Measurements from ENCODE around the gene WNT1. TPM values are rescaled to one million over a fixed set of nuclear protein-coding genes. Genes with fewer than 3 reads are reported as not detected.

Gene WNT1
- total RNA-seq, 1 donor from 2014 or later = 28.9 TPM

GRCh38 chr12:49030119-49030518 lies 52.0 kb downstream of the WNT1 start:
- Mint-ChIP-seq H3K27ac (peak overlapping the region; percentile 31), H3K9me3 (no peaks in the 10 kb centered on the region), H3K4me1 (ENCODE audit: unreplicated experiment) (no peaks in the 10 kb centered on the region), H3K27me3 (no peaks in the 10 kb centered on the region), H3K36me3 (peaks cover 10% of the 10 kb centered on the region), H3K4me3 (no peak overlapping the region)
- TF ChIP-seq, protein P1, sequence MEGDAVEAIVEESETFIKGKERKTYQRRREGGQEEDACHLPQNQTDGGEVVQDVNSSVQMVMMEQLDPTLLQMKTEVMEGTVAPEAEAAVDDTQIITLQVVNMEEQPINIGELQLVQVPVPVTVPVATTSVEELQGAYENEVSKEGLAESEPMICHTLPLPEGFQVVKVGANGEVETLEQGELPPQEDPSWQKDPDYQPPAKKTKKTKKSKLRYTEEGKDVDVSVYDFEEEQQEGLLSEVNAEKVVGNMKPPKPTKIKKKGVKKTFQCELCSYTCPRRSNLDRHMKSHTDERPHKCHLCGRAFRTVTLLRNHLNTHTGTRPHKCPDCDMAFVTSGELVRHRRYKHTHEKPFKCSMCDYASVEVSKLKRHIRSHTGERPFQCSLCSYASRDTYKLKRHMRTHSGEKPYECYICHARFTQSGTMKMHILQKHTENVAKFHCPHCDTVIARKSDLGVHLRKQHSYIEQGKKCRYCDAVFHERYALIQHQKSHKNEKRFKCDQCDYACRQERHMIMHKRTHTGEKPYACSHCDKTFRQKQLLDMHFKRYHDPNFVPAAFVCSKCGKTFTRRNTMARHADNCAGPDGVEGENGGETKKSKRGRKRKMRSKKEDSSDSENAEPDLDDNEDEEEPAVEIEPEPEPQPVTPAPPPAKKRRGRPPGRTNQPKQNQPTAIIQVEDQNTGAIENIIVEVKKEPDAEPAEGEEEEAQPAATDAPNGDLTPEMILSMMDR (conservative IDR thresholded peaks at IDR 0.05) = no peak
- no peak for DNase-seq (ENCODE audit: extremely low spot score, unreplicated experiment)

DNA sequence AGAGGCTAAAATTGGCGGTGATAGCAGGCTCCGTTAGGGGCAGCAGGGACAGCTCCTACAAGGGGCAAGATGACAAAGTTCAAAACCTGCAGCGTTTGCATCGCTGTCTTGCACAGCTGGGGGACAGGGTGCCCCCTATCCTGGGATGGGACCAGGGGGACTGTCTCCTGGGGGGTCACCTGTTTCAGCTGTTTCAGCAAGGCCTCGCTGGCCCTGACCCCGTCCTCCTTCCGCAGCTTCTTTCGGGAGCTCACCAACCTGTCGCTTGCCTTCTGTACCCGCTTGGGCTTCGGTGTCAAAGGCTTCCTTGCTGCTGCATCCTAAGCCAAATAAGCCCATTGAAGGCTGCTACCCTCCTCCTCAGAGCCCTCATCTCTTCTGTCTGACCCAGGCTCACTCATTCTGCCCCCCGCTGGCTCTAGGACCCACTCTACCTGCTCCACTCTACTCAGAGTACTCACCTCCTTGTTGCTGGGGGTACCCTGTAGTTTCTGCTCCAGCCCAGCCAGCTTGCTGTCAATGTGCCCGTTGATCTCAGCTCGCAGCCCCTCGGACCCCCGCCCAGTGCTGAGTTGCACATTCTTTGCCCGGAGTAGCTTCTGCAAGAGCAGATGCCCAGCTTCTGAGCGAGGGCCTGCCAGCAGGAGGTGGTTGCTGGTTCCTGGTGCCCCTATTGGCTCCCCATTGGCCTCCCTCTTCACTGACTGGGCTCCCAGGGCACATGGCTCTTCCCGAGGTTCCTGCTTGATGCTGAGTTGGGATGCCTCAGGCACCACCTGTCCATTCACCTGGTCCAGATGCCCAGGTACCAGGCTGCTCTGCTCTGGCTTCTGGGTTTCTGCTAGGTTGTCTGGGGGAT lies 52.8 kb downstream of the WNT1 start:
- Mint-ChIP-seq H3K36me3 (peaks cover 6% of the 10 kb centered on the region), H3K4me3 (no peak overlapping the region), H3K4me1 (ENCODE audit: unreplicated experiment) (no peaks in the 10 kb centered on the region), H3K9me3 (no peaks in the 10 kb centered on the region), H3K27me3 (no peaks in the 10 kb centered on the region), H3K27ac (no peak overlapping the region)
- TF ChIP-seq, protein P1 (conservative IDR thresholded peaks at IDR 0.05) = no peak
- DNase-seq (ENCODE audit: extremely low spot score, unreplicated experiment) = no peak

DNA sequence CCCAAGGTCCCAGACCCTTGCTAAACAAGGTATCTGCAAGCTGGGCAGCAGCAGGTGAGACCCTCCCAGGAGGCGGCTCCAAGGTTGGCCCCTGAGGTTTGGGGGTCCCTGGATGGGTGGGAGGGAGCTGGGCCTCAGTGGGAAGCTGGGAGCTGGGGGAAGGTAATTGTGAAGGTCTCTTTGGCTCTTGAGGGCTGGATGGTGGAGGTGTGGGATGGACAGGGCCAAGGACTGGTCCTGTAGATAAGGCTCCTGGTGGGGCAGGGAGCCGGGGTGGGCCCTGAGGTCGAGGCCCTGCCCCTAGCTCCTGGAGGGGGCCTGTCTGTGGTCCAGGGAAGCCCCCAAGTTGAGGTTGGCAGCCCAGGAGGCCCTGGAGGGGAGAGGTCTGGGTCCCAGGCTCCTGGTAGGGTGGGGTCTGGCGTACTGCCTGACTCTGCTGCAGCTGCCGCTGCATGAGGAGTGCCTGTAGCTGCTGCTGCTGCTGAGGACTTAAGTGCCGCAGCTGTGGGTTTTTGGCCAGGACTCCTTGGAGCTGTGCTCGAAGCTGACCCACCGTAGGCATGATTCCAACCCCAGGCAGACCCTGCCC lies 53.5 kb downstream of the WNT1 start:
- Mint-ChIP-seq H3K27me3 (no peaks in the 10 kb centered on the region), H3K4me1 (ENCODE audit: unreplicated experiment) (no peaks in the 10 kb centered on the region), H3K27ac (no peak overlapping the region), H3K4me3 (no peak overlapping the region), H3K36me3 (peaks cover 7% of the 10 kb centered on the region), H3K9me3 (no peaks in the 10 kb centered on the region)
- DNase-seq (ENCODE audit: extremely low spot score, unreplicated experiment) = no peak
- TF ChIP-seq, protein P1 (conservative IDR thresholded peaks at IDR 0.05) = no peak

Other genes with a start within 250 kb of the WNT1 start
- 40.5 and 54.4 TPM in 2 replicates for gene ADCY6, start 189.2 kb upstream of the WNT1 start, total RNA-seq (ENCODE audit: low replicate concordance)
- 56.3 and 57.0 TPM in 2 replicates for gene CACNB3, start 159.8 kb upstream of the WNT1 start, total RNA-seq (ENCODE audit: low replicate concordance)
- 95.3 and 104 TPM in 2 replicates for gene DDX23, start 126.2 kb upstream of the WNT1 start, total RNA-seq (ENCODE audit: low replicate concordance)
- 3.2 and 6.9 TPM in 2 replicates for gene RND1, start 112.5 kb upstream of the WNT1 start, total RNA-seq (ENCODE audit: low replicate concordance)
- 44.6 and 56.3 TPM in 2 replicates for gene FKBP11, start 52.8 kb upstream of the WNT1 start, total RNA-seq (ENCODE audit: low replicate concordance)
- gene ARF3, start 20.8 kb upstream of the WNT1 start, total RNA-seq (ENCODE audit: low replicate concordance) = 161 and 168 TPM in 2 replicates
- 6.2 and 6.3 TPM in 2 replicates for gene WNT10B, start 6.6 kb upstream of the WNT1 start, total RNA-seq (ENCODE audit: low replicate concordance)
- gene DDN, start 21.1 kb downstream of the WNT1 start, total RNA-seq (ENCODE audit: low replicate concordance) = 0.45 and 8.8 TPM in 2 replicates
- gene PRKAG1, start 40.5 kb downstream of the WNT1 start, total RNA-seq (ENCODE audit: low replicate concordance) = 58.7 and 66.3 TPM in 2 replicates
- gene KMT2D, start 82.5 kb downstream of the WNT1 start, total RNA-seq (ENCODE audit: low replicate concordance) = 95.4 and 97.6 TPM in 2 replicates
- 0.88 and 1.8 TPM in 2 replicates for gene RHEBL1, start 91.7 kb downstream of the WNT1 start, total RNA-seq (ENCODE audit: low replicate concordance)
- gene DHH, start 116.5 kb downstream of the WNT1 start, total RNA-seq (ENCODE audit: low replicate concordance) = 0.56 TPM in 1 of 2 replicates, not detected in the other
- gene LMBR1L, start 132.5 kb downstream of the WNT1 start, total RNA-seq (ENCODE audit: low replicate concordance) = 101 and 105 TPM in 2 replicates
- 664 and 1,458 TPM in 2 replicates for gene TUBA1B, start 153.1 kb downstream of the WNT1 start, total RNA-seq (ENCODE audit: low replicate concordance)
- 211 and 489 TPM in 2 replicates for gene TUBA1A, start 210.8 kb downstream of the WNT1 start, total RNA-seq (ENCODE audit: low replicate concordance)

Data from type B pancreatic cell (in vitro differentiated cells).